ENCODE measurements around the gene MAPK8IP1. TPM values are rescaled to one million over a fixed set of nuclear protein-coding genes. Genes with fewer than 3 reads are reported as not detected.

MAPK8IP1 gene
- total and polyA plus RNA-seq, 7 donors: 0.53 to 2.6 (median 1.3) TPM

GRCh38 chr11:45885921-45886721, 670 bp downstream of the MAPK8IP1 start:
- WGBS, 3 donors: 13 to 18% (median 15%) methylated on average over 36 to 43 of the region's 43 CpGs
- H3K27me3 ChIP-seq (ENCODE audit: insufficient read depth in 3 of 3, low read length in 2 of 3): no peaks in the 10 kb centered on the region
- intact Hi-C loops (cut with DNase I): no loop called here
- no peak for TF ChIP-seq CTCF (IDR thresholded peaks at IDR 0.05)
- ATAC-seq: no peak
- H3K4me3 ChIP-seq: peak overlapping the region; percentile 60
- no peak for DNase-seq
- H3K9me3 ChIP-seq: no peaks in the 10 kb centered on the region
- H3K36me3 ChIP-seq (ENCODE audit: insufficient read depth in 1 of 2, low read depth in 1 of 2): peaks cover 0 to 15% of the 10 kb centered on the region in 2 donors
- H3K4me1 ChIP-seq: peaks cover 4% of the 10 kb centered on the region
- no peak overlapping the region for H3K27ac ChIP-seq

GRCh38 chr11:45886816-45887520, 1.5 kb downstream of the MAPK8IP1 start:
- ATAC-seq: no peak
- peaks cover 4% of the 10 kb centered on the region for H3K4me1 ChIP-seq
- no peak for DNase-seq
- H3K27me3 ChIP-seq (ENCODE audit: insufficient read depth in 3 of 3, low read length in 2 of 3): no peaks in the 10 kb centered on the region
- WGBS, 3 donors: 74 to 87% (median 84%) methylated on average over 4 of the region's 4 CpGs
- TF ChIP-seq CTCF (IDR thresholded peaks at IDR 0.05): no peak
- H3K4me3 ChIP-seq: no peak overlapping the region
- intact Hi-C loops (cut with DNase I): no loop called here
- H3K9me3 ChIP-seq: no peaks in the 10 kb centered on the region
- peaks cover 0 to 7% of the 10 kb centered on the region in 2 donors for H3K36me3 ChIP-seq (ENCODE audit: insufficient read depth in 1 of 2, low read depth in 1 of 2)
- H3K27ac ChIP-seq: no peak overlapping the region

GRCh38 chr11:45887587-45887986, 2.1 kb downstream of the MAPK8IP1 start:
- no peaks in the 10 kb centered on the region for H3K9me3 ChIP-seq
- H3K36me3 ChIP-seq (ENCODE audit: insufficient read depth in 1 of 2, low read depth in 1 of 2): peaks cover 0 to under 1% of the 10 kb centered on the region in 2 donors
- ATAC-seq (no peak), DNase-seq (no peak)
- intact Hi-C loops (cut with DNase I): no loop called here
- H3K4me3 ChIP-seq: no peak overlapping the region
- WGBS, 3 donors: 79 to 90% (median 82%) methylated on average over 6 to 10 of the region's 10 CpGs
- no peak overlapping the region for H3K27ac ChIP-seq
- no peak for TF ChIP-seq CTCF (IDR thresholded peaks at IDR 0.05)
- peaks cover 4% of the 10 kb centered on the region for H3K4me1 ChIP-seq
- no peaks in the 10 kb centered on the region for H3K27me3 ChIP-seq (ENCODE audit: insufficient read depth in 3 of 3, low read length in 2 of 3)

GRCh38 chr11:45889555-45889954, 4.1 kb downstream of the MAPK8IP1 start:
- WGBS, 3 donors: 78 to 85% (median 82%) methylated on average over 8 of the region's 8 CpGs
- peak in 1 of 2 donors; percentile 26 for DNase-seq

More at GRCh38 chr11:45889555-45889954, 4.1 kb downstream of the MAPK8IP1 start:
- Histone ChIP-seq H3K4me3 (no peak overlapping the region), H3K27me3 (ENCODE audit: insufficient read depth in 3 of 3, low read length in 2 of 3) (no peaks in the 10 kb centered on the region), H3K4me1 (peaks cover 4% of the 10 kb centered on the region), H3K27ac (no peak overlapping the region), H3K9me3 (no peaks in the 10 kb centered on the region), H3K36me3 (ENCODE audit: insufficient read depth in 1 of 2, low read depth in 1 of 2) (no peaks in the 10 kb centered on the region)
- no peak for ATAC-seq
- intact Hi-C loops (cut with DNase I): no loop called here
- TF ChIP-seq CTCF (IDR thresholded peaks at IDR 0.05): no peak
